HG02938 (cell line): Measurements from ENCODE around the gene PHACTR1.
A peak's percentile ranks its signal among the peaks of the same experiment; 100 is the strongest.

Experiments used
- ATAC-seq: cut with Tn5 transposase; IDR thresholded peaks from one replicate; pipeline ENCODE4 v1.9.1; 2021; ENCODE audit warnings: mild to moderate bottlenecking, moderate library complexity; ENCODE audit not compliant: unreplicated experiment

Gene PHACTR1

DNA sequence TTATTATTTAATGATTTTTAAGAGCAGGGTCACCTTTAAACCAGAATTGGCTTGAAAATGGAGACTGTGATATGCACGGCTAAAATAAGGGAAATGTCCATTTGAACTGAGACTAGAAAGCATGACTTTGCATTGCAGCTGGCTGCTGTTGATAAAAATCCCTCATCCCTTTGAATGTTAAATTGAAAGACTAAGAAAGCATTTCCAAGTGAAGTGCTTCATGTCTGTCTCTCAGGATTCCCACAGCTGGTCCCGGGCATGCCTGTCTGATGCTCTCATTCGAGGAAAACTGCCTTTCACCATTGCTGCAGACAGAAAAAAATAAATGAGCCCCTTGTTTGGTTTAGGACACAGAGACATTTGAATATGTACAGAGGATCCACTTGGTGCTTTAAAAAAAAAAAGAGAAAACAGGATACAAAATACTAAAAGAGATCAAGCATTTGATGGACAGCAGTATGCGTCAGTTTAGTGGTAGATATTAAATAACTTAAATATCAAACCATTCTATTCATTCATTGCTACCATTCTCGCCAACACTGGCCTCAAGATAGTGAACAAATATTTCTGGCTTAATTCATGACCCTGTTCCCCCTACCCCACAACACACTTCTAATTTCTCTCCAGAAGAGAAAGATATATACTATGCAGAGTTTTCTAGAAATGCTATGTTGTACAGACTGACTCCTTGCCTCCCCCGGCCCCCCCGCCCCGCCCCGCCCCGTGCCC, 556.8 kb downstream of the PHACTR1 start:
- ATAC-seq, result no peak

DNA sequence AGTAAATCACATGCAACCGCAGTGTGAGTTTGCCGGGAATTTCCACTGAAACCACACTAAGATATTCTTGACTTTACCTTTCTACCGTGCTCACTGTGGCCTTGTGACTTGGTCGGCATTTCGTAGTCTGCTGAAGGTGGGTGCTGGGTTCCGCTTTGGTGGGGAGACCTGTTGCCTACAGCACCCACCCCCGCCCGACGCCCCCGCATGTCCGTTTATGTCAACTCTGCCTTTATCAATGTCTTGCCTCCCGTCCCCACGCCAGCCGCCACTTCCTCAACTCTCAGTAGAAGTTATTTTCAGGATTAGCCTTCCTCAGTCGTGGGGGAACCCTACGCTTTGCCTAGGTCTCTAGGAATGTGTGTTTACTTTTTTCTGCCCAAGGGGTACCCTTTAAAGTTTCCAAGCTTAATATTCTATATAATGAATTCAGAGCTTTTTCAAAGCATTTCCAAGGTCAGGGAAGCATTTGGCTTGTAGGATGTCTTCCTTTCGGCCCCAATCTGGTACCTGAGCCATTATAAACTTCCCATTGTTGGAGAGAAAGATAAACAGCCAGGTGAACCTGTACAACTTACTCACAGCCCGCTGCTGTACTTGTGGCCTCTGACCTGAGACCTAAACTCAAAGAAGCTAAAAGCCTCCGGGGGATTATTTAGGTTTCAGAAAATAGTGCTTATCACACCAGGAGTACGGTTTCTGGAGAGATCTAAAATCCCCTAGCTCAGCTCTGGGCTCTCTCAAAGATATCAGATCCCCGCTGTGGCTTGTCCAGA, 557.6 kb downstream of the PHACTR1 start:
- peak; percentile 34 for ATAC-seq

DNA sequence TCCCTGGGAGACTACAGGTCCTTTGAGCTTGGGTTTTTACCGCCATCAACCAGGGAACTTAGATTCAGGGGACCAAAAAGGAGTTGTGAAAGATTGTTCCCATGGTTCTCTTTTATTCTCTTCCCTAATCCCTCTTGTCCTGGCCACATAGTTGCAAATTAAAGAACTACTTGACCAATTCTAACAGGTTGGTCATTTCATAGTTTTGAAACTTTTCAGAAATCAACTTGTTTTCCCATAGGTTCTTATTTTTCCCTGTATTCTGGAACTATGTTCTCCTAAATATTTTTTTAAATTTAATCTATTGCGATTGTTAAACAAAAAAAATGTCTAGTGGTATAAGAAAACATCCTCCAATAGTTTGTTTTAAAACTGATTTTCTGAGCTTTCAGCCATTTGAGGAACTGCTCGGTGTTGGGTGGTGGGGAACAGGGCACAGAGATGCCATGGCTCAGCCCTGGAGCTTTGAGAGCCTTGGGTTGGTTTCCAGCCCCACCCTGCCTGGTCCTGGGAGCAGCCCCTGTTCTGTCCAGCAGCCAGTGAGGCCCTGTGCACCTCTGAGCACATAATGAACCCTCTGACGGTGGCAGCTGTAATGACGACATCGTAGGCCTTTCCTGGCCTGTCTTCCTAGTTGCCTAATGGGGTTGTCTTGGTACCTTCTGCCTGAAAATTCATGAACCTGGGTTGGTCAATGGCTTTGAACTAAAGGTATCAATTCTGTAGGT, 558.3 kb downstream of the PHACTR1 start:
- ATAC-seq, result no peak

DNA sequence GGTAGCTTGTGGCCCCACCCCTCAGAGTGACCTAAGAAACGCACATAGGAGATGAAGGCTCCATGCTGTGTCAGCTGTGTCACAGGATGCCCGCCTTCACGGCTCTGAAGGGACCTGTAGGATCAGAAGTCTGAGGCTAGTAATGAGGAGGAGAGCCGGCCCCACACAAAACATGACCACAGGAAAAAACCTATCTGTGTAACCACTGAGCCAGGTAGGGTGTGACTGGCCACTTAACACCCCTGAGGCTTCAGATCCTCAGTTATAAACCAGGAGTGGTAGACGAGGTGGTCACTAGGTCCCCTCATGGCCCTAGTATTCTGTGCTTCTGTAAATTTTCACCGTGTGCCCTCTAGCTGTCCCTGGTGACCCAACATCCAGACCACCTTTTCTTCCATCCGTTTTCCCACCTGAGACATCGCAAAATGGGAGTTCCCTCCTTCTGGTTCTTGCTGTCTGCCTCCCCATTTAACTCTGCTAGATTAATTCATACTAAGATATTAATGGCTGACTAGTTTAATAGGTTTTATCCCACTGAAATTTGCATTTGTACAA, 558.9 kb downstream of the PHACTR1 start:
- ATAC-seq, result no peak

DNA sequence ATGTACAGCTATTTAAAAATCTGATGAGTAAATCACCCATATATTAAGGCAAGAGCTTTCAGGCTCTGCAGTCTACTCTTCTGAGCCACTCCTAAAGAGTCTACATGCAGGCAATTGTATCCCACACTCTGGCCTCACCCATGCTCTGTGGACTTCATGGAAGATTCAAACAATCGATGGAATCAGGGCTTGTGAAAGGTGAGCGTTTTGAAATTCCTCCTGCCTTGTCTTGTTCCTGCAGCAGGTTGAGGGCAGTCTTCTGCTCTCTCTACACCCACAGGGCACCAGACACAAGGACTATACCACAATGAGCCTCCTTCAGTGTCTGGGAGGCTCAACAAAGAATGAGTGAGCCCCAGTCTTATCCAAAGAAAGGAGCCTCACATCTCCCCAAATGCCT, 560.7 kb downstream of the PHACTR1 start:
- ATAC-seq, result no peak

DNA sequence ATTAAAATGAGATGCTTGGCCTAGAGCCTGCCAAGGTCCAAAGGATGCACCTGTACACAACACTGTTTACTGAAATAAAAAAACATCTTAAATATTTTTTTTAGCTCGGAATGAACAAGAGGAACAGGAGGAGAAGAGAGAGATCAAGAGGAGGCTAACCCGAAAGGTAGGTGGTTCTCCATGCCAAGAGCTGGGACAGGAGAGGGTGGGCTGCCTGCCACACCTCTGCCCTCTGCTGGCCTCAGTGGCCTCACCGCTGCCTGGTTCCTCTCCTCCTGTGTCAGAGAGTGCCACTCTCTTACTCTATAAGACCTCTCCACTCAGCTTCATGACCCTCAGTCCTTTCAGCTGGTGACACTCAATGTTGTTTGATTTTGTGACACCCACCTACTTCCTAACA, 561.6 kb downstream of the PHACTR1 start:
- no peak for ATAC-seq

DNA sequence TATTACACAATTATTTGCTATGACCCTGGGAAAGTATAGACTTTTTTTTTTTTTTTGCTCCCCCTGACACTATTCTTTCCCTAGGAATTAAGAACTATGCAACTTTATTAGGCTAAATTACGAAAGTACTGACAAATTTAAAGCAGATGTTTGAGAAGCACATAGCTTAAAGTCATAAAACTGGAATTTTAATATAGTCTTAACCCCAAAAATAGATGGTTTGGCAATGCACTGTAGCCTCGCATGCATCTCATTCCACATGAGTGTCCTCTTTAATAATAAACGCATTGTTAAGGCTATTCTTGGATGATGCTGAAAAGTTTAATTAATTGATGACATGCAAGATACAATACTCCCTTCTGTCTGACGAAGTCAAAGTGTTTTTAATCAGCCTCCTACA, 562.4 kb downstream of the PHACTR1 start:
- no peak for ATAC-seq

DNA sequence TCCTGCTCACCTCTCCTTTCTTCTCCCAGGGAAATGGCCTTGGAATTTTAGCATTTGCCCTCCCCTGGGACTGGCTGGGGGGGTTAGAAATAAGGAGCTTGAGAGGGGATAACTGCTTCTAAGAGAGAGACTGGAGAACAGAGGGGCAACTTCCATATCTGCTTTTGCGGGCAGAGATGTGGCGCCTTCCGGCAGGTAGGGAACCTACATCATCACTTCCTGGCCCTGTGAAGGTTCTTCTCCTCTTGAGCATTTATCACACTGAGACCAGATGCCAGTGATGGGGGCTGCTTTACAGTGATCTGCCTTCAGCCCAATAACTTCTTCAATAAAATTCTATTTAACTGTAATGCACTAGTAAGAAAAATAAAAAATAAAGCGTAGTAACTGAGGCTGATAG, 563.7 kb downstream of the PHACTR1 start:
- ATAC-seq, result no peak

DNA sequence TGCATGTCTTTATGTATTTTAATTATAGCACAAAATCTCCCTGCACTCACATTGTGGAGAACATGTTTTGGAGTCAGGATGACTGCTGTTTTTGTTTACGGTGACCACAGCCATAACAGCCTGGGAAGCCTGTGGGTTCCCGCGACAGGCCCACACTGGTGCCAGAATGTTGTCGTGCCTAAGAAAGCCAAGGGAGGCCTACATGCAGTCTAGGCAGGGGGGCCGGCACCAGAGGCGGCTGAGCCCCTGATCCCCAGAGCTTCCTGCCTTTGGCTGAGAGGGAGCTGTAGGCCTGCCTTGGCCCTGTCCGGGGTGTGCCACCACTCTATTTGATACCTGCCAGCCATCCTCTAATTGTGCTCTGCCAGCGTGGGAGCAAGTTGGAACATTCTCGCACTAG, 565.1 kb downstream of the PHACTR1 start:
- ATAC-seq, result no peak

DNA sequence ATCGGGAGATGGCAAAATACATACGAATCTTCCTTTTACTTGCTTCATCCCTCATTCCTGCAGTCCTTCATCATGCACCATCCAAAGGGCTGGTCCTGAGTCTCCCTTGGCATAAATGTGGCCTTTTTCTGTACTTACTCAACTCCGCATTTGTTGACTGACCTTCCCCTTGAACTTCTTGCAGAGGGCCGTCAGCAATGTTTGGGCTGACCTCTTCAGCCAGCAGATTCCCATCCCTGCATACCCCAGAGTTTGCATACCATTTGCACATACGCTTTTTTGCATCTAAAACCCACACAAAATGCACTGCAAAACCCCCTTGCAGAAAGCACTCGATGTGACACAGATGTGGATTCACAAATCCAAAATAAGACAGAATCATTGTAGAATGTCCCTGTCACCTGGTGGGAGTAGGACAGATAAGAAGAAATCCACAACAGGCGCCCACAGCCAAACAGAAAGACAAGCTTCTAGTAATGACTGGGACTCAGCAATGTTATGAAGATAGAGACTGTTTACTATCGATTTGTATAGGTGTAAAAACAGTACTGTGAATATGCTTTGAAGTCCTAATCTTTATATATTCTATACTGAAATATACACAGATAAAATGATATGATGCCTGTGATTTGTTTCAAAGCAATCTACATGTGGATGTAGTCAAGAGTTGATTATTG, 566.0 kb downstream of the PHACTR1 start:
- no peak for ATAC-seq

DNA sequence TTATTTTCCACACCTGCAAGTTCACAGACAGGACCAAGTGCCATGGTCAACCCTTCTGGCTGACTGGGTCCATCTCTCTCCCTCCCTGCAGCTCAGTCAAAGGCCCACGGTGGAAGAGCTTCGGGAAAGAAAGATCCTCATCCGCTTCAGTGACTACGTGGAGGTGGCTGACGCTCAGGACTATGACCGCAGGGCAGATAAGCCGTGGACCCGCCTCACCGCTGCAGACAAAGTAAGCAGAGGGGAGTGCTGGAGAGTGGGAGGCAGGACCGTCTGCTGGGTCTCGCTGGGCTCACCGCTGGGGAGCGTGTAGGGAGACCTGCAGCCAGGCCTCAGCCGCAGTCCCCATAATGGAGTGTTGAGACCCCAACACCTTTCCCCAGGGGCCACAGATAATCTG, 566.8 kb downstream of the PHACTR1 start:
- no peak for ATAC-seq

DNA sequence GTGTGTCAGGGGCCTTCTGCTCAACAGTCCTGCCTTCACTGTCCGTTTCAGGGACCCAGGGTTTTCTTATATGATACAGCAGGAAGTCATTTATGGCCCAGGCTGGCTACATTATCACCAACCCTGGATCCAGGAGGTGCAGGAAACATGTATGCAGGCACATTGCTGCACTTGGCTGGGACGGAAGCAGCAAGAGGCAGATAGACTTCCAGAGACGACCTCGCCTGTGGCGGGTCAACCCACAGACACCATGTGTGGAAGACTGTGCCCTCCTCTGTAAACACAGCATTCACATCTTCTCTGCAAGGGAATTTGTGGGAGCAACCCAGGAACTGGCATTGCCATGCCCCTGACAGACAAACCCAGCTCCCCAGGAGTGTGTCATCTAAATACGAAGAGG, 568.1 kb downstream of the PHACTR1 start:
- ATAC-seq, result no peak

DNA sequence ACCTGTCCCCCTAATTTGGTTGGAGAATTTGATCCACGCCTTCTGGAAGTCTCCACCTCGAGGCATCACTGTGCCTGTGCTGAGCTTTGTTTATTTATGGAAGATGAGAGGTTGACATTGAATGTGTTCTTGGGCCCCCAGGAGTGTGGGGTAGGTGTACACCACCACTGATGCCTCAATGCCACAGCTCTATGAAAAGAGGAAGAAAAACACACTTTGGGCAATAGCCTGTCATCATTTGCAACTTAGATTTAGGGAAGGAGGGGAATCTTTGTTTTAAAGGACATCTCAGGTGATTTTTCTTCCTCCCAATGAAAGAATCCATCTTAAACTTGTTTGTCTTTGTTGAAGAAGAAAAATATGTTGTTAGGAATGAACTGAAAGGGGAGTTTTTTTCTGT, 569.1 kb downstream of the PHACTR1 start:
- no peak for ATAC-seq

DNA sequence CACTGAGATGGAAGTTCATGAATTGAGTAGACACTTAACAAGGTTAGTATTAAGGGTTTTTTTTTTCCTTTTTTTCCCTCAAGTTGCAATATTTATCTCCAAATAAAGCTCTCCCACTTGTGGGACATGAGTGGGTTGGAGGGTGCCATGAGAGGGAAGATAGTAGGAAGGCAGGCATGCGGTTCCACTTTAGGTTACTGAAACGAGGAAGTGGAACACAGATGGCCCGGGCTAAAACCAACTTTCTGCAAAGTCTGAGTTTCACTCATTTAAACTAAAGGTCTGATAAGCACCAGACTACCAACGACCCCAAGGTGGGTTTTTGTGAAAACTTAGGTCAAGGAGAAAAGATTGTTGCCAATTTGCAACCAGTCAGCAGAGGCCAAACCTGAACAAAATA, 569.6 kb downstream of the PHACTR1 start:
- peak; percentile 69 for ATAC-seq

DNA sequence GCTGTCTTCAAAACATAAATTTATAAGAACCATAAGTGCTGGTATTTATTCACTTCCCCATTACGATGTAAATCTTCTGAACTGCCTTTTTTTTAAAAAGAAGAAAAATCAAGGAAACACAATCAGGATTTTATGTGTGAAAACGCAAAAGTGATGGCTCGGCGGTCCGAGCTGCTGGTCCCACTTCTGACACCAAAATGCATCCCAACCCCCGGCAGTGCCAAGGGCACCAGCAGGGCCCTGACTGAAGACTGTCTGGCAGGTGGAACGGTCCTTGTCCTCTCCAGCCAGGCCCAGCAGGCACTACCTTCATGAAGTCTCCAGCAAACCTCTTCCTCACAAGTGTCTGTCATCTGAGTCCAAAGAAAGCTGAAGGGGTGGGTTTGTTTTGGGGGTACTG, 570.5 kb downstream of the PHACTR1 start:
- ATAC-seq, result no peak

DNA sequence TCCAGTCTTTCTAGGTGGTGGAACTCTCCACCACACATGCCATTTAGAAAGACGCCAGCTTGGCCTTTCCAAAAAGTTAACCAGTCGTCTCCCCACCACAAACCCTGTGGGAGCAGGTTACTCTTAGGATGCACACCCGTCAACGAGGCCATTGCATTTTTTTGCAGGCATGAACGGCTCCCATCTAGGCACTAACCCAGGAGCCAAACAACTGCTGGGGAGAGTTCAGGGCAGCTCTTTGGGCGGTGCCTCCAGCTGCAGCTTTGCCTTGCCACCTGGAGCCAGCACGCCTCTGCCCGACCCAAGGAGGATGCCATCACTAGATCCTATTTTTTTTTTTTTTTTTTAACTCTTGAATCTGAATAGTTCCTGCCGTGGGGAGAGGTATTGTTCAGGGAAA, 571.9 kb downstream of the PHACTR1 start:
- ATAC-seq, result no peak

DNA sequence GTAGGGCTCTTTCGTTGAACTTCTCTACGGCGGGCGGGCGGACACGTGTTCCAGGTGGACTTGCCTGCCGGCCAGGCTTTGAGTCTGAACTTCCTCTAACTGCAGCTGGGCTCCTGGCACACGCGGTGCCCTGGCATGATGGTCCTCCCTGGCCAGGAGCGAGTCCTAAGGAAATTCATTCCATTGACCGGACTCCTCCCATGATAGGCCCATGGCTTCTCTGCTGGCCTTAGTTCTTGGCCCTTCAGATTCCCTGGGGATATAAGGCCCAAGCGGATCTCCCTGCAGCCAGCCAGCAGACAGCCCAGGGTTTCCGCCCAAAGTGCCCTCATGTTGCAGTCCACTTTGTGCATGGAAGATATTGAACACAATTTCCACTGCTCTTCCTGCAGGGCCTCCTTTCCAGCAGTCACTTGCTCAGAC, 572.4 kb downstream of the PHACTR1 start:
- no peak for ATAC-seq

DNA sequence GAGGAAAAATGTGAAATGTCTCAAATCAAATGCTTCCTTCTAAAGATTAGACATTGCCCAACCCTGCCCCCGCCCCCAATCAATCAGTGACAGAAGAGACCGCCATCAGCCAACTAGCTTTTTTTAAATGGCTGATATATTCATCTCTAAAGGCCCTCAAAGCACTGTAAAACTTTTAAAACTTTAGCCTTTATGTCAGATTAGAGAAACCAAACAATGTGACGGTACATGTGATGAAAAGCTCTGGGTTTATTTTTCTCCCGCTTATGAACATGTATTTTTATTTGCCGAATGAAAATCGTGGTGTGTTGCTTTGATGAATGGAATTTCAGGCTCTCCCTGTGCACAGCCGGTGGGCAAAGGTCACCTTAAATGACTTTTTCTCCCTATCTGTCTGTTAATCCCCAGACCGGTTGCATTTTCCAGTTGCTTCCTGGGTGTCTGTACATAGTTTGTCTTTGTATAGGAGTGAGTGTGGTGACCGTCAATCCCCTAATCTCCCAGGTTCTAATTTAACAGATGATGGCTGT, 573.3 kb downstream of the PHACTR1 start:
- ATAC-seq, result no peak

DNA sequence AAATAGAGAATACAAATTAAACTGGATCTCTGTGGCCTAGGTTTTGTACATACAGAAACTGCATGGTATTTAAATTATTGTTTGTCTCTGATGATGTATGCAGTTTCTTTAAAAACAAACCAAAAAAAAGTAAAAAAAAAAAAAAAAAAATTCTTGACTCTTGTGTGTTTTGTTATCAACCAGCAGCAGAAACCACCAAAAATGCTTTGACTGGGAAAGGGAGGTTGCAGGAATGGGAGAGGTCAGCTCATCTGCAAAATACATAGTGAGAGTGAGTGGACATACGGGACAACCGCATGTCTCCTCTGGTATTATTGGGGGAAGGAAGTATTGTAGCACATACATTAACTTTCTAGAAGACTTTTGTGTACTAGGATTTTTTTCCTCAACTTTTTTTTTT, 573.8 kb downstream of the PHACTR1 start:
- ATAC-seq, result no peak

DNA sequence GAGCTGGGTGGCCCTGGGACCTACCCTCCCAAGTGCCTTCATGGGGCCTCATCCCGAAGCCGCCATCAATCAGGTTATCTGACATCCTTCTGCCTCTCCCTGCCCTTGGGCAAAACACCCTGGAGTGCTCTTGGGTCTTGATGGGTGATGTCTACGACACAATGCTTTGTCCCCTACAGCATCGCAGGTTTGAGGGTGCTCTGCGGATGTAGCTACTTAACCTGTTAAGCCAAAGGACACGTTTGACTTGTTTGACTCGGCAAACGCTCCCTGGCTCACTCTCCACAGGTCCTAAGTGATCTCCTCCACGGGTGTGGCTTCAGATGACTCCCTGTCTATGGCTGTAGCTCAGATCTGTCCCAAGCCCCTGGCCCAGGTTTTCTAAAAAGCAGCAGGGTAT, 576.2 kb downstream of the PHACTR1 start:
- ATAC-seq, result no peak
